ENCODE measurements around the gene ATP8B3.

The ATP8B3 gene

GRCh38 chr19:1836458-1837221, 24.6 kb upstream of the ATP8B3 start:
- no peak for FAIRE-seq
- no peak for DNase-seq (ENCODE audit: extremely low spot score, insufficient read length, low read depth)

- no peak for FAIRE-seq
- no peak for DNase-seq (ENCODE audit: extremely low spot score, insufficient read length, low read depth)
These were observed 21.5 kb upstream of the ATP8B3 start for GRCh38 chr19:1833540-1833939.

- FAIRE-seq, result no peak
- no peak for DNase-seq (ENCODE audit: extremely low spot score, insufficient read length, low read depth)
These were observed 20.1 kb upstream of the ATP8B3 start for GRCh38 chr19:1832046-1832663.

- no peak for DNase-seq (ENCODE audit: extremely low spot score, insufficient read length, low read depth)
- no peak for FAIRE-seq
These were observed 18.9 kb upstream of the ATP8B3 start for GRCh38 chr19:1830978-1831377.

- DNase-seq (ENCODE audit: extremely low spot score, insufficient read length, low read depth) (no peak), FAIRE-seq (no peak)
These were observed 18.5 kb upstream of the ATP8B3 start for GRCh38 chr19:1830568-1830967.

GRCh38 chr19:1829958-1830357, 17.9 kb upstream of the ATP8B3 start:
- FAIRE-seq (no peak), DNase-seq (ENCODE audit: extremely low spot score, insufficient read length, low read depth) (no peak)

- FAIRE-seq (no peak), DNase-seq (ENCODE audit: extremely low spot score, insufficient read length, low read depth) (no peak)
These were observed 16.5 kb upstream of the ATP8B3 start for GRCh38 chr19:1828279-1829238.

GRCh38 chr19:1827566-1828278, 15.6 kb upstream of the ATP8B3 start:
- DNase-seq (ENCODE audit: extremely low spot score, insufficient read length, low read depth) (no peak), FAIRE-seq (no peak)

GRCh38 chr19:1826557-1827521, 14.8 kb upstream of the ATP8B3 start:
- DNase-seq (ENCODE audit: extremely low spot score, insufficient read length, low read depth) (no peak), FAIRE-seq (no peak)

- FAIRE-seq (peak; percentile 74), DNase-seq (ENCODE audit: extremely low spot score, insufficient read length, low read depth) (peak; percentile 86)
These were observed 14.0 kb upstream of the ATP8B3 start for GRCh38 chr19:1825909-1826556.

- no peak for FAIRE-seq
- no peak for DNase-seq (ENCODE audit: extremely low spot score, insufficient read length, low read depth)
These were observed 12.2 kb upstream of the ATP8B3 start for GRCh38 chr19:1824252-1824622.

- FAIRE-seq (no peak), DNase-seq (ENCODE audit: extremely low spot score, insufficient read length, low read depth) (no peak)
These were observed 11.6 kb upstream of the ATP8B3 start for GRCh38 chr19:1823539-1824251.

- FAIRE-seq (no peak), DNase-seq (ENCODE audit: extremely low spot score, insufficient read length, low read depth) (no peak)
These were observed 10.9 kb upstream of the ATP8B3 start for GRCh38 chr19:1823020-1823419.

GRCh38 chr19:1822210-1822609, 10.1 kb upstream of the ATP8B3 start:
- FAIRE-seq, result no peak
- DNase-seq (ENCODE audit: extremely low spot score, insufficient read length, low read depth), result no peak

- FAIRE-seq (no peak), DNase-seq (ENCODE audit: extremely low spot score, insufficient read length, low read depth) (no peak)
These were observed 7.5 kb upstream of the ATP8B3 start for GRCh38 chr19:1819341-1820255.

- FAIRE-seq, result no peak
- DNase-seq (ENCODE audit: extremely low spot score, insufficient read length, low read depth), result no peak
These were observed 6.6 kb upstream of the ATP8B3 start for GRCh38 chr19:1818549-1819195.

Measured in GM18507 (cell line).